K562 (cell line): ENCODE measurements around the gene PIK3R5. TPM values are rescaled to one million over a fixed set of nuclear protein-coding genes. Genes with fewer than 3 reads are reported as not detected.
A peak's percentile ranks its signal among the peaks of the same experiment; 100 is the strongest.
"Not testable (repeated sequence)": the region's sequence is repeated elsewhere in the genome, so short reads cannot be mapped to it uniquely, and the experiment has no call there.

Experiments used
- ATAC-seq: fragments of 200-7000 bp; cut with Tn5 transposase; 3 replicates; pipeline ENCODE4 v1.9.1; 2020; ENCODE audit warnings: moderate library complexity
- BruUV-seq: library from RNA; stranded (reverse); fragments of 400-500 nt; replicated peaks from 2 replicates; lab custom pipeline; 2021; lab: Mats Ljungman, UMichigan
- CTCF ChIA-PET: fragments of 300-600 bp; formaldehyde crosslinking; extraction: SDS; loops from one replicate; lab custom pipeline; 2021; ENCODE audit warnings: low intra/inter-chr PET ratio; lab: Yijun Ruan, JAX
- POLR2A ChIA-PET: fragments of 300-600, 350-650 bp; sonication (Branson Sonifier 250); formaldehyde crosslinking; extraction: SDS; loops from one replicate; lab custom pipeline; 2021; ENCODE audit warnings: antibody characterized with exemption, inconsistent platforms; lab: Yijun Ruan, JAX
- DNase-seq, 4 experiments: peaks; one replicate each; pipeline versions ENCODE4 v3.0.0 to v3.0.0-alpha.2; 2011 to 2018; ENCODE audit warnings: low spot score in 3 of 4, mixed read lengths in 3 of 4; ENCODE audit errors: extremely low read depth in 1 of 4
- FAIRE-seq: peaks from 2 replicates; lab custom pipeline; 2011; peaks lifted over from hg19 to GRCh38; lab: Jason Lieb, UNC
- H2AFZ ChIP-seq: 2 replicates; pipeline ENCODE4 v1.6.0; 2011; ENCODE audit warnings: low read depth, low read length, control low read depth, inconsistent platforms
- H3K27ac ChIP-seq: fragments of 200-600 bp; 3 replicates; pipeline ENCODE4 v1.8.0; 2011; ENCODE audit warnings: low read depth, mild to moderate bottlenecking, control low read depth, inconsistent platforms, low read length, moderate library complexity, mixed read lengths; ENCODE audit errors: extremely low read depth
- H3K27me3 ChIP-seq, 2 experiments: fragments of 300-600 bp in 1 of 2; 2 replicates in 1 of 2; 3 replicates in 1 of 2; pipeline versions ENCODE4 v1.6.0 to v1.8.0; 2011; ENCODE audit warnings: inconsistent platforms in 2 of 2, low read length in 2 of 2, mild to moderate bottlenecking in 1 of 2, mixed read lengths in 1 of 2, moderate library complexity in 1 of 2; ENCODE audit not compliant: control insufficient read depth in 2 of 2, insufficient read depth in 2 of 2
- H3K36me3 ChIP-seq: fragments of 300-600 bp; 3 replicates; pipeline ENCODE4 v1.8.0; 2011; ENCODE audit warnings: mild to moderate bottlenecking, low read length, inconsistent platforms; ENCODE audit not compliant: control insufficient read depth, insufficient read depth
- H3K4me1 ChIP-seq, 2 experiments: fragments of 200-600 bp in 1 of 2; replicated peaks in 1 of 2; 2 replicates in 1 of 2; 3 replicates in 1 of 2; pipeline versions ENCODE4 v1.5.1 to v1.8.0; 2011; ENCODE audit warnings: inconsistent platforms in 2 of 2, low read length in 2 of 2, mild to moderate bottlenecking in 1 of 2, mixed read lengths in 1 of 2, moderate library complexity in 1 of 2; ENCODE audit not compliant: control insufficient read depth in 2 of 2, insufficient read depth in 2 of 2
- H3K4me2 ChIP-seq: 2 replicates; pipeline ENCODE4 v1.6.1; 2011; ENCODE audit warnings: low read length, control low read depth, inconsistent platforms, mixed read lengths; ENCODE audit not compliant: insufficient read depth
- H3K4me3 ChIP-seq: fragments of 200-600 bp; sonication (generic), shearing (Covaris generic); 2 replicates; pipeline ENCODE4 v1.5.1; 2016; ENCODE audit warnings: control low read depth, inconsistent platforms
- H3K79me2 ChIP-seq: fragments of 200-600 bp; 3 replicates; pipeline ENCODE4 v1.8.0; 2011; ENCODE audit warnings: low read length, inconsistent platforms; ENCODE audit not compliant: control insufficient read depth, insufficient read depth
- H3K9ac ChIP-seq, 2 experiments: 2 replicates each; pipeline versions ENCODE4 v1.6.0 to v1.6.1; 2011; ENCODE audit warnings: low read depth in 2 of 2, low read length in 2 of 2, control low read depth in 1 of 2, inconsistent platforms in 1 of 2, mild to moderate bottlenecking in 1 of 2, mixed read lengths in 1 of 2; ENCODE audit not compliant: insufficient read depth in 1 of 2
- H3K9me1 ChIP-seq: one replicate; pipeline ENCODE4 v1.6.0; 2011; ENCODE audit warnings: inconsistent platforms, mild to moderate bottlenecking, low read length, moderate library complexity; ENCODE audit not compliant: control insufficient read depth, insufficient read depth
- H3K9me3 ChIP-seq: replicated peaks from 2 replicates; pipeline ENCODE4 v1.5.1; 2011; ENCODE audit warnings: low read depth, low read length, inconsistent platforms; ENCODE audit not compliant: control insufficient read depth, insufficient read depth
- H4K20me1 ChIP-seq: replicated peaks from 2 replicates; pipeline ENCODE4 v1.6.1; 2011; ENCODE audit warnings: low read length, inconsistent platforms, mixed read lengths; ENCODE audit not compliant: control insufficient read depth, insufficient read depth
- CHCHD3 ChIP-seq: fragments of 250-450 bp; sonication (Bioruptor Pico); IDR thresholded peaks from 2 replicates; pipeline ENCODE4 v2.1.2; 2022; ENCODE audit warnings: mild to moderate bottlenecking
- DACH1 ChIP-seq: fragments of 450-650 bp; IDR thresholded peaks from 2 replicates; pipeline ENCODE4 v1.6.1; 2018; ENCODE audit not compliant: partially characterized antibody
- ESRRA ChIP-seq: fragments of 450-650 bp; IDR thresholded peaks from 2 replicates; pipeline ENCODE4 v1.6.1; 2014; ENCODE audit warnings: low read depth, mild to moderate bottlenecking, moderate library complexity, borderline replicate concordance
- ETV6 ChIP-seq, 3 experiments: fragments of 150-350 bp in 1 of 3; sonication (generic) in 1 of 3; formaldehyde crosslinking in 1 of 3; IDR thresholded peaks; 2 replicates each; pipeline versions ENCODE4 v1.6.1 to v1.8.0; 2014 to 2022; ENCODE audit warnings: borderline replicate concordance in 2 of 3, low read depth in 2 of 3, antibody characterized with exemption in 1 of 3, low read length in 1 of 3, mild to moderate bottlenecking in 1 of 3, missing genetic modification reagents in 1 of 3
- ZNF282 ChIP-seq: sonication (generic); formaldehyde crosslinking; IDR thresholded peaks from 2 replicates; pipeline ENCODE4 v1.8.1; 2023; ENCODE audit warnings: missing genetic modification reagents
- whole genome bisulfite sequencing: fragments of 100-300 bp; shearing (Covaris generic); methylation state at CpG from one replicate; pipeline ENCODE4 v1.1.6; 2016; ENCODE audit warnings: low coverage, mixed read lengths; ENCODE audit not compliant: insufficient coverage; ENCODE audit errors: missing lambda C conversion rate; 5-methylcytosine and 5-hydroxymethylcytosine counted together
- in situ Hi-C: fragments of 300-500 bp; cut with MboI; formaldehyde crosslinking; loops from 4 replicates; pipeline ENCODE4 v1.15.0; 2018; ENCODE audit warnings: inconsistent platforms, mixed read lengths
- intact Hi-C: fragments of 100-400 bp; cut with micrococcal nuclease; formaldehyde crosslinking; loops from 2 replicates; pipeline ENCODE4 v1.14.2; 2022
- polyA plus RNA-seq, 8 experiments: library from polyadenylated mRNA; depleted of rRNA in 4 of 8; stranded (reverse) in 5 of 8; unstranded in 3 of 8; fragments of >200 nt; fragmentation: Nextera tagmentation in 2 of 8; fragmentation: Illumina TruSeq in 1 of 8; extraction: Ambion mirVana in 2 of 8; extraction: Trizol in 1 of 8; gene quantifications; 2 replicates each; pipeline versions ENCODE4 v1.2.1 to v1.2.3, GENCODE V29; 2011 to 2014; ENCODE audit warnings: inconsistent platforms in 1 of 8, missing spikeins in 1 of 8
- total RNA-seq, 7 experiments: library from RNA; depleted of rRNA in 6 of 7; stranded (reverse); fragments of >200 nt in 6 of 7; fragmentation: Illumina TruSeq in 2 of 7; extraction: Trizol in 2 of 7; gene quantifications; 2 replicates each; pipeline versions ENCODE4 v1.2.1 to v1.2.3, GENCODE V29; 2011 to 2021; ENCODE audit warnings: low replicate concordance in 1 of 7

Gene PIK3R5
- total and polyA plus RNA-seq, 9 of the 15 experiments (the other 6 are each of a cell fraction or from before 2014, with no cell fraction given) = 0.01 to 0.38 TPM; not detected in 7

DNA sequence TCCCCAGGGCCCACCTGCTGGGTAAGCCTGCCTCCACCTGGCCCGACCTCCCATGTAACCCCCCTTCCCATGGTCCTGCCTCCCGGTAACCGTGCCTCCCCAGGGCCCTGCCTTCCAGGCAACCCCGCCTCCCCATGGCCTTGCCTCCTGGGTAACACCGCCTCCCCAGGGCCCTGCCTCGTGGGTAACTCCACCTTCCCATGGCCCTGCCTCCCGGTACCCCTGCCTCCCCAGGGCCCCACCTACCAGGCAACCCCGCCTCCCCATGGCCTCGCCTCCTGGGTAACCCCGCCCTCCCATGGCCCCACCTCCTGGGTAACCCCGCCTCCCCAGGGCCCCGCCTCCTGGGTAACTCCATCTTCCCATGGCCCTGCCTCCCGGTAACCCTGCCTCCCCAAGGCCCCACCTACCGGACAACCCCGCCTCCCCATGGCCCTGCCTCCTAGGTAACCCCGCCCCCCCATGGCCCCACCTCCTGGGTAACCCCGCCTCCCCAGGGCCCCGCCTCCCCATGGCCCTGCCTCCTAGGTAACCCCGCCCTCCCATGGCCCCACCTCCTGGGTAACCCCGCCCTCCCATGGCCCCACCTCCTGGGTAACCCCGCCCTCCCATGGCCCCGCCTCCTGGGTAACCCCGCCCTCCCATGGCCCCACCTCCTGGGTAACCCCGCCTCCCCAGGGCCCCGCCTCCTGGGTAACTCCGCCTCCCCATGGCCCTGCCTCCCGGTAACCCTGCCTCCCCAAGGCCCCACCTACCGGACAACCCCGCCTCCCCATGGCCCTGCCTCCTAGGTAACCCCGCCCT is 80.1 kb downstream of the PIK3R5 start:
- CTCF ChIA-PET, H3K9ac ChIP-seq, H3K9me1 ChIP-seq, FAIRE-seq, in situ Hi-C loops, H2AFZ ChIP-seq, H3K79me2 ChIP-seq, H4K20me1 ChIP-seq, H3K27me3 ChIP-seq, H3K4me3 ChIP-seq, BruUV-seq, H3K36me3 ChIP-seq, H3K9me3 ChIP-seq, H3K4me2 ChIP-seq, H3K27ac ChIP-seq, intact Hi-C loops: not testable (repeated sequence)
- DNase-seq = peak; percentile 35 to 62 (median 60)
- POLR2A ChIA-PET = interaction anchor here (0.6 kb wide), 1 partner anchor 789 kb away, joined by 3 read pairs; no protein-coding TSS in a partner anchor
- 27% methylated on average over 4 of the region's 30 CpGs for WGBS
- peaks cover 0 to 15% of the 10 kb centered on the region in 2 experiments; a peak in 2 of 5 replicates for H3K4me1 ChIP-seq
- peak; percentile 88 for ATAC-seq

GRCh38 chr17:8884336-8884990 is 81.0 kb downstream of the PIK3R5 start:
- intact Hi-C loops = no loop called here
- no peak overlapping the region for H3K4me3 ChIP-seq
- BruUV-seq = no TSS peak

More at GRCh38 chr17:8884336-8884990, 81.0 kb downstream of the PIK3R5 start:
- Histone ChIP-seq H4K20me1 (no peaks in the 10 kb centered on the region), H3K9me3 (no peaks in the 10 kb centered on the region), H3K4me1 (peaks cover 0 to 15% of the 10 kb centered on the region in 2 experiments; a peak in 2 of 5 replicates), H3K36me3 (no peaks in the 10 kb centered on the region), H3K27ac (no peak overlapping the region), H2AFZ (no peak overlapping the region), H3K9me1 (no peaks in the 10 kb centered on the region), H3K4me2 (no peak overlapping the region), H3K79me2 (no peaks in the 10 kb centered on the region)
- in situ Hi-C loops = no loop called here
- no peak for ATAC-seq
- POLR2A ChIA-PET = no interaction called here
- WGBS = 16% methylated on average over 7 of the region's 16 CpGs
- CTCF ChIA-PET = no interaction called here
- no peak for DNase-seq
- no peak for TF ChIP-seq ETV6 (IDR thresholded peaks at IDR 0.05; ENCODE audit: borderline replicate concordance in 1 of 2, low read depth in 2 of 2, low read length in 1 of 2)
- no peak for TF ChIP-seq ETV6 (CRISPR knock-in tag; IDR thresholded peaks at IDR 0.05; ENCODE audit: borderline replicate concordance)
- no peak for TF ChIP-seq CHCHD3 (CRISPR knock-in tag)
- no peak for TF ChIP-seq ESRRA
- no peak for TF ChIP-seq ZNF282 (CRISPR knock-in tag)
- no peak for TF ChIP-seq DACH1
- TF ChIP-seq, all 486 proteins: peak for 0
- FAIRE-seq = no peak
- no peak overlapping the region for H3K9ac ChIP-seq
- 0 out of 5 replicates have a peak, but pooled peaks cover 0 to under 1% of the 10 kb centered on the region in 2 experiments for H3K27me3 ChIP-seq
